SK-N-SH (cell line): ENCODE measurements around the gene POU2F3. TPM values are rescaled to one million over a fixed set of nuclear protein-coding genes. Genes with fewer than 3 reads are reported as not detected.

ENCODE experiments used
- CTCF ChIA-PET: fragments of 300-600, 350-600 bp; formaldehyde crosslinking; extraction: SDS; loops from one replicate; lab custom pipeline; 2021; lab: Yijun Ruan, JAX
- POLR2A ChIA-PET: fragments of 350-600 bp; sonication (Branson Sonifier 250); formaldehyde crosslinking; extraction: SDS; loops from one replicate; lab custom pipeline; 2020; ENCODE audit warnings: antibody characterized with exemption, inconsistent platforms; lab: Yijun Ruan, JAX
- DNase-seq: peaks from one replicate; pipeline ENCODE4 v3.0.0; 2012
- H2AFZ ChIP-seq: fragments of 200-600 bp; sonication (generic); 2 replicates; pipeline ENCODE4 v1.8.1; 2016; ENCODE audit warnings: antibody characterized with exemption, mild to moderate bottlenecking, low read depth
- H3F3A ChIP-seq: fragments of 200-600 bp; sonication (generic); replicated peaks from 2 replicates; pipeline ENCODE3; 2016; ENCODE audit warnings: antibody characterized with exemption, mild to moderate bottlenecking; ENCODE audit not compliant: insufficient read depth
- H3K27ac ChIP-seq, 2 experiments: fragments of 200-500 bp in 1 of 2; fragments of 200-600 bp in 1 of 2; sonication (Bioruptor generic) in 1 of 2; sonication (generic), shearing (Covaris generic) in 1 of 2; 2 replicates each; pipeline versions ENCODE4 v1.5.1 to v1.6.1; 2014 to 2016; ENCODE audit warnings: low read depth in 2 of 2, inconsistent platforms in 1 of 2, low read length in 1 of 2, mild to moderate bottlenecking in 1 of 2, mixed read lengths in 1 of 2
- H3K27me3 ChIP-seq: fragments of 200-600 bp; sonication (generic), shearing (Covaris generic); 2 replicates; pipeline ENCODE4 v1.6.1; 2016; ENCODE audit warnings: mixed run types; ENCODE audit not compliant: insufficient read depth
- H3K36me3 ChIP-seq, 2 experiments: fragments of 200-500 bp in 1 of 2; fragments of 200-600 bp in 1 of 2; sonication (Bioruptor generic) in 1 of 2; sonication (generic) in 1 of 2; replicated peaks in 1 of 2; 2 replicates each; pipeline versions ENCODE3 to v1.5.1; 2014 to 2016; ENCODE audit warnings: low read length in 1 of 2, mild to moderate bottlenecking in 1 of 2; ENCODE audit not compliant: insufficient read depth in 2 of 2, control insufficient read depth in 1 of 2
- H3K4me1 ChIP-seq, 2 experiments: fragments of 200-500 bp in 1 of 2; fragments of 200-600 bp in 1 of 2; sonication (Bioruptor generic) in 1 of 2; sonication (generic), shearing (Covaris generic) in 1 of 2; 2 replicates each; pipeline versions ENCODE4 v1.5.1 to v1.6.1; 2014 to 2016; ENCODE audit warnings: low read depth in 1 of 2, low read length in 1 of 2, mixed run types in 1 of 2; ENCODE audit not compliant: insufficient read depth in 2 of 2, control insufficient read depth in 1 of 2
- H3K4me2 ChIP-seq: fragments of 200-600 bp; sonication (generic), shearing (Covaris generic); 2 replicates; pipeline ENCODE4 v1.6.1; 2017; ENCODE audit warnings: mixed run types
- H3K4me3 ChIP-seq, 2 experiments: fragments of 200-500 bp in 1 of 2; fragments of 200-600 bp in 1 of 2; sonication (Bioruptor generic) in 1 of 2; sonication (generic), shearing (Covaris generic) in 1 of 2; 2 replicates each; pipeline versions ENCODE4 v1.5.1 to v1.8.1; 2014 to 2016; ENCODE audit warnings: low read depth in 2 of 2, inconsistent platforms in 1 of 2, low read length in 1 of 2, mild to moderate bottlenecking in 1 of 2, mixed read lengths in 1 of 2, moderate library complexity in 1 of 2
- H3K79me2 ChIP-seq: fragments of 200-600 bp; sonication (generic); 2 replicates; pipeline ENCODE4 v1.8.1; 2017; ENCODE audit warnings: mild to moderate bottlenecking; ENCODE audit not compliant: insufficient read depth
- H3K9ac ChIP-seq: fragments of 200-600 bp; sonication (generic); 2 replicates; pipeline ENCODE4 v1.6.1; 2017; ENCODE audit warnings: mixed run types
- H3K9me2 ChIP-seq: fragments of 200-600 bp; sonication (generic); 2 replicates; pipeline ENCODE4 v1.6.1; 2017; ENCODE audit warnings: mixed run types
- H3K9me3 ChIP-seq: fragments of 200-600 bp; sonication (generic); 2 replicates; pipeline ENCODE4 v1.6.1; 2017; ENCODE audit warnings: mixed run types, mild to moderate bottlenecking, moderate library complexity
- H4K20me1 ChIP-seq: fragments of 200-600 bp; sonication (generic); 2 replicates; pipeline ENCODE4 v1.6.1; 2017; ENCODE audit warnings: mild to moderate bottlenecking, mixed run types; ENCODE audit not compliant: insufficient read depth
- CHD2 ChIP-seq: fragments of 150-350 bp; IDR thresholded peaks from 2 replicates; pipeline ENCODE4 v1.6.1; 2018; ENCODE audit warnings: low read length; ENCODE audit not compliant: partially characterized antibody
- ELF1 ChIP-seq: IDR thresholded peaks from 2 replicates; pipeline ENCODE4 v1.4.0; 2012
- FOXJ3 ChIP-seq: sonication (generic); formaldehyde crosslinking; IDR thresholded peaks from 2 replicates; pipeline ENCODE4 v1.5.1; 2020; ENCODE audit warnings: mild to moderate bottlenecking, missing genetic modification reagents
- FOXM1 ChIP-seq: IDR thresholded peaks from 2 replicates; pipeline ENCODE4 v1.4.0; 2012; ENCODE audit warnings: low read depth, mild to moderate bottlenecking
- GABPA ChIP-seq: IDR thresholded peaks from 2 replicates; pipeline ENCODE4 v1.4.0; 2012; ENCODE audit warnings: low read depth, mild to moderate bottlenecking
- GATA2 ChIP-seq: sonication (generic); formaldehyde crosslinking; IDR thresholded peaks from 2 replicates; pipeline ENCODE4 v1.5.0; 2020; ENCODE audit warnings: mild to moderate bottlenecking, missing genetic modification reagents
- JUND ChIP-seq: IDR thresholded peaks from 2 replicates; pipeline ENCODE4 v1.4.0; 2012
- MEF2A ChIP-seq: IDR thresholded peaks from 2 replicates; pipeline ENCODE4 v1.4.0; 2012; ENCODE audit warnings: low read depth, borderline replicate concordance
- NFIC ChIP-seq: IDR thresholded peaks from 2 replicates; pipeline ENCODE4 v1.4.0; 2012; ENCODE audit warnings: borderline replicate concordance
- NRF1 ChIP-seq: IDR thresholded peaks from 2 replicates; pipeline ENCODE4 v1.6.1; 2012; ENCODE audit warnings: low read depth, mild to moderate bottlenecking, low read length
- POLR2AphosphoS5 ChIP-seq: IDR thresholded peaks from 2 replicates; pipeline ENCODE4 v1.6.1; 2012; ENCODE audit warnings: low read depth, low read length
- RAD21 ChIP-seq: IDR thresholded peaks from 2 replicates; pipeline ENCODE4 v1.6.1; 2012; ENCODE audit warnings: mild to moderate bottlenecking, low read length
- SIN3A ChIP-seq: IDR thresholded peaks from 2 replicates; pipeline ENCODE4 v1.6.1; 2012; ENCODE audit warnings: low read depth, mild to moderate bottlenecking, low read length, moderate library complexity, borderline replicate concordance
- SMC3 ChIP-seq: IDR thresholded peaks from 2 replicates; pipeline ENCODE4 v1.6.1; 2012; ENCODE audit warnings: low read depth, low read length, improper control_type of control experiment
- TAF1 ChIP-seq: IDR thresholded peaks from 2 replicates; pipeline ENCODE4 v1.6.1; 2012; ENCODE audit warnings: low read depth, mild to moderate bottlenecking, low read length, moderate library complexity, borderline replicate concordance
- TCF12 ChIP-seq: IDR thresholded peaks from 2 replicates; pipeline ENCODE4 v1.4.0; 2012
- USF2 ChIP-seq: fragments of 150-350 bp; IDR thresholded peaks from 2 replicates; pipeline ENCODE4 v1.6.1; 2017; ENCODE audit warnings: antibody characterized with exemption, low read length, low read depth, borderline replicate concordance
- YY1 ChIP-seq: IDR thresholded peaks from 2 replicates; pipeline ENCODE4 v1.4.0; 2012; ENCODE audit warnings: low read depth, mild to moderate bottlenecking
- ZBTB33 ChIP-seq: IDR thresholded peaks from 2 replicates; pipeline ENCODE4 v1.4.0; 2012; ENCODE audit warnings: low read depth, borderline replicate concordance
- WGBS: methylation state at CpG from one replicate; pipeline ENCODE4 v1.1.6; 2017; ENCODE audit warnings: low lambda C conversion rate; 5-methylcytosine and 5-hydroxymethylcytosine counted together
- polyA plus RNA-seq, 3 experiments: library from polyadenylated mRNA; depleted of rRNA; stranded (reverse); fragments of >200 nt; gene quantifications; 2 replicates each; pipeline ENCODE4 v1.2.3, GENCODE V29; 2012
- TF ChIP-seq, protein P1 (sequence below): IDR thresholded peaks from 2 replicates; pipeline ENCODE4 v1.4.0; 2012; ENCODE audit warnings: low read depth, borderline replicate concordance

The POU2F3 gene
- polyA plus RNA-seq, 1 of the 3 experiments (the other 2 are of a cell fraction): 0.02 TPM

GRCh38 chr11:120217526-120217925 lies 22.4 kb upstream of the POU2F3 start:
- no peak overlapping the region for H3K4me2 ChIP-seq
- H3K9me3 ChIP-seq: no peaks in the 10 kb centered on the region
- no peaks in the 10 kb centered on the region for H3K79me2 ChIP-seq
- ChIA-PET POLR2A (no interaction called here), CTCF (interaction anchor here (0.7 to 10.3 kb wide), 4 partner anchors 10 to 82 kb away, joined by 3 to 111 read pairs (median 15); no protein-coding TSS in a partner anchor)
- no peaks in the 10 kb centered on the region for H3F3A ChIP-seq
- H3K9ac ChIP-seq: no peak overlapping the region
- H3K36me3 ChIP-seq: no peaks in the 10 kb centered on the region
- H4K20me1 ChIP-seq: no peaks in the 10 kb centered on the region
- no peaks in the 10 kb centered on the region for H3K27me3 ChIP-seq
- H3K9me2 ChIP-seq: no peaks in the 10 kb centered on the region
- peaks cover 0 to 44% of the 10 kb centered on the region in 2 experiments; a peak in 1 of 4 replicates for H3K4me1 ChIP-seq
- 96% methylated on average over 12 of the region's 12 CpGs for WGBS
- no peak overlapping the region for H2AFZ ChIP-seq
- H3K27ac ChIP-seq: no peak overlapping the region
- H3K4me3 ChIP-seq: no peak overlapping the region
- DNase-seq: no peak
- TF ChIP-seq, protein P1, sequence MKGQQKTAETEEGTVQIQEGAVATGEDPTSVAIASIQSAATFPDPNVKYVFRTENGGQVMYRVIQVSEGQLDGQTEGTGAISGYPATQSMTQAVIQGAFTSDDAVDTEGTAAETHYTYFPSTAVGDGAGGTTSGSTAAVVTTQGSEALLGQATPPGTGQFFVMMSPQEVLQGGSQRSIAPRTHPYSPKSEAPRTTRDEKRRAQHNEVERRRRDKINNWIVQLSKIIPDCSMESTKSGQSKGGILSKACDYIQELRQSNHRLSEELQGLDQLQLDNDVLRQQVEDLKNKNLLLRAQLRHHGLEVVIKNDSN: no peak
- TF ChIP-seq TAF1 (no peak), TCF12 (no peak), POLR2AphosphoS5 (no peak), SIN3A (no peak), GABPA (no peak), ELF1 (no peak), USF2 (no peak), GATA2 (CRISPR knock-in tag) (no peak)

GRCh38 chr11:120217941-120218694 lies 21.8 kb upstream of the POU2F3 start:
- no peak overlapping the region for H3K27ac ChIP-seq
- no peak for DNase-seq
- H4K20me1 ChIP-seq: no peaks in the 10 kb centered on the region
- no peak overlapping the region for H3K4me2 ChIP-seq
- no peak overlapping the region for H2AFZ ChIP-seq
- ChIA-PET POLR2A (no interaction called here), CTCF (interaction anchor here (0.6 to 10.3 kb wide), 3 partner anchors 10 to 82 kb away, joined by 3 to 111 read pairs (median 15); no protein-coding TSS in a partner anchor)
- H3K4me1 ChIP-seq: peaks cover 0 to 38% of the 10 kb centered on the region in 2 experiments; a peak in 1 of 4 replicates
- H3K9me2 ChIP-seq: no peaks in the 10 kb centered on the region
- 92% methylated on average over 5 of the region's 12 CpGs for WGBS
- no peaks in the 10 kb centered on the region for H3K9me3 ChIP-seq
- no peaks in the 10 kb centered on the region for H3F3A ChIP-seq
- TF ChIP-seq MEF2A (no peak), SMC3 (no peak), RAD21 (no peak), NRF1 (no peak), ZBTB33 (no peak), ELF1 (no peak), USF2 (no peak), FOXM1 (no peak), FOXJ3 (no peak), SIN3A (no peak), NFIC (no peak), GATA2 (CRISPR knock-in tag) (no peak), YY1 (no peak), CHD2 (no peak), JUND (no peak), TCF12 (no peak), TAF1 (no peak), GABPA (no peak)
- H3K79me2 ChIP-seq: no peaks in the 10 kb centered on the region
- no peaks in the 10 kb centered on the region for H3K27me3 ChIP-seq
- H3K36me3 ChIP-seq: no peaks in the 10 kb centered on the region
- H3K4me3 ChIP-seq: no peak overlapping the region
- H3K9ac ChIP-seq: no peak overlapping the region
